B cell (primary cell): ENCODE data around the gene CPLX3. TPM values are rescaled to one million over a fixed set of nuclear protein-coding genes. Genes with fewer than 3 reads are reported as not detected.

Source experiments
- ATAC-seq: fragments of 200-7000 bp; cut with Tn5 transposase; one replicate; pipeline ENCODE4 v1.10.0; 2021; ENCODE audit warnings: low read depth, mild to moderate bottlenecking, moderate number of reproducible peaks, moderate library complexity
- CTCF ChIA-PET: fragments of 350-600 bp; sonication (Branson Sonifier 250); formaldehyde crosslinking; loops from one replicate; lab custom pipeline; 2021; ENCODE audit warnings: antibody characterized with exemption, inconsistent platforms; lab: Charles Lee
- POLR2A ChIA-PET: fragments of 350-600 bp; sonication (Branson Sonifier 250); formaldehyde crosslinking; loops from one replicate; lab custom pipeline; 2021; ENCODE audit warnings: antibody characterized with exemption; lab: Charles Lee
- DNase-seq: peaks from one replicate; pipeline ENCODE4 v3.0.0; 2013
- H2AFZ ChIP-seq: 2 replicates; pipeline ENCODE4 v1.6.1; 2012; ENCODE audit warnings: mild to moderate bottlenecking, low read depth, low read length; ENCODE audit not compliant: insufficient read depth, poor library complexity, severe bottlenecking
- H3K27ac ChIP-seq, 2 donors: 1 replicate in 1 of 2; 2 replicates in 1 of 2; pipeline ENCODE4 v1.5.1; 2012 to 2013; ENCODE audit warnings: low read length in 2 of 2, mild to moderate bottlenecking in 2 of 2, moderate library complexity in 1 of 2
- H3K27me3 ChIP-seq, 4 experiments: fragments of 200-600 bp in 1 of 4; sonication (generic) in 1 of 4; replicated peaks in 1 of 4; 1 replicate in 2 of 4; 2 replicates in 2 of 4; pipeline versions ENCODE4 v1.6.1 to v1.7.0; 2013 to 2016; ENCODE audit warnings: low read length in 3 of 4, mild to moderate bottlenecking in 2 of 4, mixed read lengths in 1 of 4, moderate library complexity in 1 of 4; ENCODE audit not compliant: insufficient read depth in 4 of 4, control insufficient read depth in 3 of 4; ENCODE audit errors: control extremely low read depth in 1 of 4
- H3K36me3 ChIP-seq, 2 experiments: replicated peaks in 1 of 2; 1 replicate in 1 of 2; 2 replicates in 1 of 2; pipeline versions ENCODE4 v1.6.1 to v1.7.1; 2013; ENCODE audit warnings: low read length in 1 of 2; ENCODE audit not compliant: insufficient read depth in 2 of 2, control insufficient read depth in 1 of 2; ENCODE audit errors: control extremely low read depth in 1 of 2, extremely low read depth in 1 of 2
- H3K4me1 ChIP-seq, 2 donors: fragments of 200-600 bp in 1 of 2; sonication (generic) in 1 of 2; 1 replicate in 1 of 2; 2 replicates in 1 of 2; pipeline versions ENCODE4 v1.5.1 to v1.6.1; 2013 to 2017; ENCODE audit warnings: low read length in 2 of 2; ENCODE audit not compliant: control insufficient read depth in 2 of 2, insufficient read depth in 2 of 2
- H3K4me2 ChIP-seq: replicated peaks from 2 replicates; pipeline ENCODE3; 2012; ENCODE audit warnings: mild to moderate bottlenecking, low read depth, low read length; ENCODE audit not compliant: poor library complexity, severe bottlenecking
- H3K4me3 ChIP-seq, 5 experiments: fragments of 200-600 bp in 1 of 5; sonication (generic) in 1 of 5; 1 replicate in 3 of 5; 2 replicates in 2 of 5; pipeline versions ENCODE4 v1.5.1 to v1.7.0; 2011 to 2016; ENCODE audit warnings: low read length in 4 of 5, mild to moderate bottlenecking in 4 of 5, low read depth in 2 of 5, control low read depth in 1 of 5, moderate library complexity in 1 of 5; ENCODE audit not compliant: insufficient read depth in 1 of 5; ENCODE audit errors: control extremely low read depth in 1 of 5, extremely low read depth in 1 of 5
- H3K79me2 ChIP-seq: fragments of 200-600 bp; sonication (generic); one replicate; pipeline ENCODE4 v1.6.0; 2016; ENCODE audit warnings: low read length; ENCODE audit not compliant: control insufficient read depth, insufficient read depth
- H3K9ac ChIP-seq: fragments of 200-600 bp; sonication (generic); 2 replicates; pipeline ENCODE4 v1.6.1; 2017; ENCODE audit warnings: mild to moderate bottlenecking, low read length, moderate library complexity
- H3K9me3 ChIP-seq, 3 donors: one replicate each; pipeline versions ENCODE4 v1.6.1 to v1.7.1; 2013; ENCODE audit warnings: low read length in 2 of 3; ENCODE audit not compliant: control insufficient read depth in 2 of 3, insufficient read depth in 1 of 3; ENCODE audit errors: control extremely low read depth in 1 of 3
- H4K20me1 ChIP-seq: 2 replicates; pipeline ENCODE4 v1.6.0; 2012; ENCODE audit warnings: mild to moderate bottlenecking, low read length; ENCODE audit not compliant: insufficient read depth, control insufficient read depth, poor library complexity, severe bottlenecking
- H3K27ac Mint-ChIP-seq: one replicate; pipeline ENCODE4 v1.8.0; 2021; ENCODE audit warnings: mixed read lengths
- H3K27me3 Mint-ChIP-seq: one replicate; pipeline ENCODE4 v1.8.0; 2021; ENCODE audit warnings: mixed read lengths
- H3K4me1 Mint-ChIP-seq: one replicate; pipeline ENCODE4 v1.8.0; 2021; ENCODE audit warnings: mixed read lengths
- H3K4me3 Mint-ChIP-seq: one replicate; pipeline ENCODE4 v1.8.0; 2021; ENCODE audit warnings: mixed read lengths
- H3K9me3 Mint-ChIP-seq: one replicate; pipeline ENCODE4 v1.8.0; 2022; ENCODE audit warnings: mixed read lengths; ENCODE audit not compliant: insufficient read depth
- CTCF ChIP-seq: fragments of 200-600 bp; IDR thresholded peaks from one replicate; pipeline ENCODE4 v1.8.0; 2022; ENCODE audit warnings: antibody characterized with exemption, mild to moderate bottlenecking
- EZH2 ChIP-seq: IDR thresholded peaks from 2 replicates; pipeline ENCODE4 v1.6.1; 2012; ENCODE audit warnings: borderline replicate concordance, low read depth, mild to moderate bottlenecking, moderate library complexity, low read length; ENCODE audit not compliant: insufficient read depth, poor library complexity, severe bottlenecking
- WGBS: methylation state at CpG from one replicate; pipeline ENCODE4 v1.1.5; 2013; ENCODE audit warnings: missing lambda C conversion rate; ENCODE audit not compliant: insufficient coverage; 5-methylcytosine and 5-hydroxymethylcytosine counted together
- intact Hi-C: fragments of 100-400 bp; cut with micrococcal nuclease; formaldehyde crosslinking; loops from one replicate; pipeline ENCODE4 v1.10.0; 2022
- polyA plus RNA-seq: library from polyadenylated mRNA; depleted of rRNA; stranded (reverse); fragments of >200 nt; gene quantifications from 2 replicates; pipeline ENCODE4 v1.2.3, GENCODE V29; 2012
- total RNA-seq, 2 donors: library from RNA; stranded (reverse); fragments of 120-200 nt in 1 of 2; gene quantifications; 1 replicate in 1 of 2; 2 replicates in 1 of 2; pipeline versions ENCODE4 v1.2.3 to v1.2.4, GENCODE V29; 2013 to 2022

The CPLX3 gene
- total and polyA plus RNA-seq, 2 donors (not counting 1 experiment from before 2014, with no cell fraction given) = 0.60 TPM; not detected in 1

DNA sequence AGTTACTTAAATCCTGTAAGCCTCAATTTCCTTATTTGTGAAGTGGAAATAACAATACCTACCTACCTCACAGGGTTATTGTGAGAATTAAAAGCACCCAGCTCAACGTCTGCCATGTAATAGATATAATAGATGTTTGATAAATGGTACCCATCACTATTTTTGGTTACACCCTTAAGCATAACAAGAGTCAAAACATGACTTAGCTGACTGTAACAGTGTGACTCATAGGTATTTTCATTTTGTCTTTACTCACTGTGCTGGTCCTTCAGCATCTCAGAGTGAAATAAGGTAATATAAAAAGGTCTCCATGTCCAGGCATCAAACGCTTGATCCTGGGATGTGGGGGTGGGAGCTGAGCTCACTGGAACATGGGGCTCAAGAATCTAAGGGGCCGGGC, 3.1 kb downstream of the CPLX3 start:
- ChIA-PET POLR2A (interaction anchor here (0.6 kb wide), 2 partner anchors 33 to 122 kb away, joined by 3 to 4 read pairs; no protein-coding TSS in a partner anchor), CTCF (interaction anchor here (1.2 to 6.6 kb wide), 3 partner anchors 9 to 193 kb away, joined by 3 to 46 read pairs (median 5); no protein-coding TSS in a partner anchor)
- Mint-ChIP-seq H3K27me3 (peaks cover 31% of the 10 kb centered on the region), H3K9me3 (no peaks in the 10 kb centered on the region), H3K27ac (no peak overlapping the region), H3K4me3 (no peak overlapping the region), H3K4me1 (peaks cover 4% of the 10 kb centered on the region)
- Histone ChIP-seq H3K4me2 (no peak overlapping the region), H3K9me3 (peaks cover 0 to 19% (median 0%) of the 10 kb centered on the region in 3 donors), H3K9ac (no peak overlapping the region), H2AFZ (no peak overlapping the region), H3K27ac (no peak overlapping the region), H3K4me3 (no peak overlapping the region), H3K27me3 (peaks cover 0 to 42% (median 17%) of the 10 kb centered on the region in 4 experiments), H3K79me2 (no peaks in the 10 kb centered on the region), H3K36me3 (no peaks in the 10 kb centered on the region), H3K4me1 (peaks cover 5 to 19% of the 10 kb centered on the region in 2 donors), H4K20me1 (peaks cover 4% of the 10 kb centered on the region)
- no peak for ATAC-seq
- TF ChIP-seq CTCF (no peak), EZH2 (no peak)
- 81% methylated on average over 2 of the region's 3 CpGs for WGBS
- intact Hi-C loops = no loop called here
- DNase-seq = no peak

- ChIA-PET CTCF (interaction anchor here (1.8 to 6.6 kb wide), 2 partner anchors 60 to 194 kb away, joined by 5 to 46 read pairs; no protein-coding TSS in a partner anchor), POLR2A (interaction anchor here (0.5 kb wide), 1 partner anchor 19 kb away, joined by 3 read pairs; no protein-coding TSS in a partner anchor)
- Histone ChIP-seq H3K4me3 (no peak overlapping the region), H3K4me2 (no peak overlapping the region), H3K9ac (no peak overlapping the region), H3K27ac (no peak overlapping the region), H3K79me2 (no peaks in the 10 kb centered on the region), H3K4me1 (peaks cover 5 to 19% of the 10 kb centered on the region in 2 donors), H4K20me1 (peaks cover 4% of the 10 kb centered on the region), H2AFZ (no peak overlapping the region), H3K27me3 (peaks cover 0 to 42% (median 17%) of the 10 kb centered on the region in 4 experiments), H3K36me3 (no peaks in the 10 kb centered on the region), H3K9me3 (peaks cover 0 to 19% (median 0%) of the 10 kb centered on the region in 3 donors)
- Mint-ChIP-seq H3K9me3 (no peaks in the 10 kb centered on the region), H3K4me3 (no peak overlapping the region), H3K27me3 (peaks cover 26% of the 10 kb centered on the region), H3K4me1 (peaks cover 6% of the 10 kb centered on the region), H3K27ac (no peak overlapping the region)
- WGBS = 78% methylated on average over 6 of the region's 6 CpGs
- no peak for DNase-seq
- intact Hi-C loops = no loop called here
- no peak for ATAC-seq
- TF ChIP-seq CTCF (no peak), EZH2 (no peak)
Measured at GRCh38 chr15:74829991-74830390, 3.6 kb downstream of the CPLX3 start.
